Stimulated activated CD4-positive, alpha-beta T cell treated with anti-CD3 and anti-CD28 coated beads, Interleukin-2, amount 100 ng/mL, for 48 hours (primary cell): ENCODE results near the gene YWHAQ.
"Not testable (repeated sequence)": the region's sequence is repeated elsewhere in the genome, so short reads cannot be mapped to it uniquely, and the experiment has no call there.

Experiments used
- DNase-seq, 2 donors: peaks; one replicate each; pipeline ENCODE4 v3.0.0-alpha.2; 2020

Gene YWHAQ

DNA sequence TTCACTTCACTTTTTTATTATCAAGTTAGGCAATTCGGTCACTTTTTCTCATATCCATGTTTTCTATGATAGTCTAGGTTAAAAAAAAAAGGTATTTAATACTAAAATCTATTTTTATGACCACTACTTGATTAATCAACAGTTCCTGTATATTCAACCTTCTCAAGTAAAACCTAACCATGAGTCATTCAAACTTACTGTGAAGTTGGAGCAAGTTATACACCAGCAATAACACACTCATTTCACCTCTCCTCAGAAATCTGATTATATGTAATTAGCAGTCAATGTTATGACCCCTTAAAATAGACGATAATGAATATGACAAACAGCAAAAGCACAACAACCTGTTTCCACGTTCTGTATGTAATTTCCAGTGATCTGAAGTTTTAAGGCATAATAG, 40.2 kb downstream of the YWHAQ start:
- DNase-seq = no peak

DNA sequence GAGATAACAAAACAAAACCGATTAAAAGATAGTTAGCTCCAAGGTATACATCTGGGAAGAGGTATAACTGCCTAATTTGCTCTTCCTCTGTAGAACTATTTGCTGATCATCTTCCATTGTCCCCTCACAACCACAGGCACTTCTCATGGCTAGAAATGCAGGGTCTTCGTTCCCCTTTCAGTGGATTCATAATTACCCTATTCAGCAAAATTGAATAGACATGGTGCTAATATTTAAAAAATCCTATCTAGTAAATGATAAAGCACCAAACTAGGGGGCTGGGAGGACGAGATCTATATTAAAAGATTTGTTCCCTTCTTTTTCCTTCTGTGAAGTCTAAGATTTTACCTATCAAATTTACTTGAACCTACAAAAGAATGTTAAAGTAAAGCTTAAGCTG, 44.3 kb downstream of the YWHAQ start:
- DNase-seq = no peak

DNA sequence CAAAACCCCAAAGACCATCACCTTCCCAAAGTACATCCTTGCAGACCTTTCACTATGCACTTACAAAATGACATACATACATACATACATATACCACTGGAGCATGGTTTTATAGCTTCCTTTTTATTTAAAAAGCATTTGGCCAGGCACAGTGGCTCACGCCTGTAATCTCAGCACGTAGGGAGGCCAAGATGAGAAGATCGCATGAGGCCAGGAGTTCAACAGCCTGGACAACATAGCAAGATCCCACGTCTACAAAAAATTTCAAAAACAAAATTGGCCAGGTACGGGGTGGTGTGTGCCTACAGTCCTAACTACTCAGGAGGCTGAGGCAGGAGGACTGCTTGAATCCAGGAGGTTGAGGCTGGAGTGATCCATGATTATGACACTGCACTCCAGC, 45.3 kb downstream of the YWHAQ start:
- no peak for DNase-seq

DNA sequence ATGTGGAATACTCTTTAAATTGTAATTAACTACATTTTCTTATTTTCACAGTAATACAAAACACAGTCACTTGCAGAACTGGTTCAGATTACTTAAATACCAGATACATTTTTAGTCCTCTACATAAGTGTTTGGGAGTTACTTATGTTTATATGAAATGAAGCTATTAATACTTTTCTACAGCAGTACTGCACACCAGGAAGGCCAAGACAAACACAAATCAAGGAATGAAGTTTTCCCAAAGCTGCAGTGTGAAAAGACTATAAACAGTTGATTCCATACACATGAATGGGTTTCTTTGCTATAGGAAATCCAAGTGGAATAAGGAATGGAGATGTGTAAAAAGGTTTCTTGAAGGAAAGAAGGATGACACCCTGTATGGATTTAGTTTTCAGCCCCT, 45.9 kb downstream of the YWHAQ start:
- not testable (repeated sequence) for DNase-seq

DNA sequence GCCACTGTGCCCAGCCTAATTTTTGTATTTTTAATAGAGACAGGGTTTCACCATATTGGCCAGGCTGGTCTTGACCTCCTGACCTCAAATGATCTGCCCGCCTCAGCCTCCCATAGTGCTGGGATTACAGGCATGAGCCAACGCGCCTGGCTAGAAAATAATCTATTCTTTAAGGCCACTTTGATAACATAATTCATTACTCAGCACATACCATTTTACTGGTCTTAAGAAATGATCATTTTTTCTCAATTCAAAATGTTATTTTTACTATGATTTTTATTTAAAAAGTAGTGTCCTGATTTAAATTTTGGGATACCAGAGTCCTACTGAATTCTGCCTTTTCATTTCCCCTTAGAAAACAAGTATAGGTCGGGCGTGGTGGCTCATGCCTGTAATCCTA, 48.2 kb downstream of the YWHAQ start:
- no peak for DNase-seq

DNA sequence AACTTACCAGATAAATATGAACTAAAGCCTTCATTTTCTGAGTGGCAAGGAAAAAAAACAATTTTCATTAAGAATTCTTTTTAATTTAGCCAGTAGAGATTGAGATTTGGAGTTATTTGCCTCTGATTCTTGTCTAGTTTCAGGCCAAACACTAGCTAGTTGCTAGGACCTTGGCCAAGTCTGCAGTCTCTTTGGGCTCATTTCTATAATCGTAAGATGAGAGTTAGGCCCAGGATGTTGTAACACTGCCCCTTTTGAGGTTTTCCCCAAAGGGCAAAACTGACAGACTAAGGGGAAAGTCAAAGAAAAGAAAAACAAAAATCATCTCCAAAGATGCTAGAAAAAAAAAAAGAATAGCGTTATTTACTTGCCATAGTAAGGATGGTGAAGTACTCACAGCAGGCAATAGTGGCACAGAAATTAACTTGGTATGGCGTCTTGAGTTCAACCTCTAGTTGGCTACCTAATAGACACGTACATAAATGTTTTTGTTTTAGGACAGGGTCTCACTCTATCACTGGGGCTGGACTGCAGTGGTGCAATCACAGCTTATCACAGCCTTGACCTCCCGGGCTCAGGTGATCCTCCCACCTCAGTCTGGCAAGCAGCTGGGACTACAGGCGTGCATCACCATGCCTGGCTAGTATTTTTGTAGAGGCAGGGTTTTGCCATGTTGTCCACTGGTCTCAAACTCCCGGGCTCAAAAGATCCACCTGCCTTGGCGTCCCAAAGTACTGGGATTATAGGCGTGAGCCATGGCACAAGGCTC, 52.1 kb downstream of the YWHAQ start:
- no peak for DNase-seq

DNA sequence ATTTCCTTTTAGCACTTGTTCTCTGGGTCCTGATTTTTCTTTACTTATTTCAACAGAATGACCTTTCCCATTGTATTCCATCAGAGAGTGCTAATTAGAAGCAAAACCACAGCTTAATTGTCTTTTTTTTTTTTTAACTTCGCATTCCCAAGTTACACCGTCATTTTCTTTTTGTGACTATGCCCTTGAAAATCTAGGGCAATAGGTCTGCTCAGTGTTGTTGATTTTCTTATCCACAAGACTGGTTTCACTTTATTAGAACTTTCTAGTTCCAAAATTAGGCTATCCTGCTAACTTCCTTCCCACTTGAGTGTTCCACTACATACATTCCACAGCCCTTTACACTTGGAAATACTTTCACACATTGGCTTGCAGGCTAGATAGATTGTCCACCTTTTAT, 56.5 kb downstream of the YWHAQ start:
- no peak for DNase-seq

DNA sequence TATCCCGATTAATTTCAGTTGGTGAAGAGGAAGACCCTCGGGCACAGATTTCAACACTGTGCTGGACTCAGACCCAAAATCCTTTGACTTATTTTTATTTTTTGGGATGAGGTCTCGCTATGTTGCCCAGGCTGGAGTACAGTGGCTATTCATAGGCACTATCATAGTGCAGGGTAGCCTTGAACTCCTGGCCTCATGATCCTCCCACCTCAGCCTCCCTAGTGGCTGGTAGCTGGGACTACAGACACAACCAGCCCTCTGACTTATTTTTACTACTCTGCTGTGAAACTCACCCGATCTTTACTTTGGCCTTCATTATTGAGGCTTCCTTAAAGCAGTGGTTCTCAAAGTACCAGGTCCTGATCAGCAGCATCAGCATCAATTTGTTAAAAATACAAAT, 57.0 kb downstream of the YWHAQ start:
- no peak for DNase-seq

DNA sequence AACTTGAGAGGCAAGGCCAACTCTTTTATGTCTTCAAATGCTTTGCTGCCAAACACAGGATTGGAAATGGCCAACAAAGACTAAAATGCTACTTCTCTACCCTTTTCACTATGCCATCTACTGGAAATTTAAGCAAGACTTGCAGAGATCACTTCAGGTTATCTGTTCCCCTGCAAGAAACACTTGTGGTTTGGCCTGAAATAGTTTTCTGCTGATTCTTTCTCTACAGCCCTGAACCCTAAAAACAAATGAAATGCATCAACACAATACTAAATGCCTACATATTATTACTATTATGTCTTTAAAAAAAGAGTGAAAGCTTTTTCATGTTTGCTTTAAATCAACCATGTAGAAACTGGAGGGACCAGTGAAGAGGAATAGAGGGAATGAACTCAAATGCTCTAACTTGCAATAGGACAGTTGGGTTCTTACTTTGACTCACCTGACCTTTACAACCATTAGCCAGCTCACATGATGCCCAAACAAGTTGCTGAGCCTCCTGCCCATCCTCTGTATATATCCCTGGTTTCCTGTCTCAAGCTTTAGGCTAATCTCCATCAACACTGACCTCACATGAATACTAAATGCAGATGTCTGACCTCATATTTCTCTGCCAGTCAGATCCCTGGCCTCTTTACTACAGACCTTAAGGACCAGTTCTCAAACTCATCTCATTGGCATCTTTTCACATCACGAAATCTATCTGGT, 57.6 kb downstream of the YWHAQ start:
- DNase-seq = no peak

DNA sequence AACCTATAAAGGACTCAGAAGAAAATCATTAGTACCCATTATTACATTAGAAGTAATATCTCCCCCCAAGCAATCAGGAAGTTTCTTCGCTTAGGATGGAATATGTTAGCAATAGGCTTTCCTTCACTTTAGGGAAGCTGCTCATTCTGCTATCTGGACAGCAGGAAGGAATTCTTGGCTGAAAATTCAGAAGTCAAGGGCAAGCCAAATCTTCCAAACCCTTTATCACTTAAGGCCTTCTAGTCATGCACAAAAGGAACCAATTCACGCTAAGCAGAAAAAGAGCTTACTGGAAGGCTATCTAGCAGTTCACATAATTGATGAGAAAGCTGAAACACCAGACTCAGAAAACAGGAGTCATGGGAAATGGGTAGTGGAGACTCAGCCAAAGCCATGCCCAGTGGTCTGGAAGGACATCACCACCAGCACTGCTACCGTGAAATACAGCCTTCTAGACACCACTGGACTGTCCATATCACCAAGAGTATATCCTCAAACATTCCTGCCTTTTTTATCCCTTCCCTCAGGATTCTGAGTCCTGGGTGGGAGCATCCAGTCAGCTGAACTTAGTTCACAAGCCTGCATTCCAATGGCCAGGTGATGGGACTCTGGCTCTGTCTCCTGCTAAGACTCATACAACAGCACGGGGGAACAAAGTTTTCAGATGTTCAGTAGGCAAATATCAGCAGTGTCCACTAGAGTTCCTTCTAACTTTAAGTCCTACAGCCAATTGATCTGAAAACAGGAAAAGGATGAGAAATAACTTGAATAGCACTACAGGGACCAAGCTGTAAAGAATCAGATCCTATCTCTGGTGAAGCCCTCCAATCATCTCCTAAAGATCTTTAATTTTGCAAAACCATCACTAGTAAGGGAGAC, 60.4 kb downstream of the YWHAQ start:
- no peak for DNase-seq

DNA sequence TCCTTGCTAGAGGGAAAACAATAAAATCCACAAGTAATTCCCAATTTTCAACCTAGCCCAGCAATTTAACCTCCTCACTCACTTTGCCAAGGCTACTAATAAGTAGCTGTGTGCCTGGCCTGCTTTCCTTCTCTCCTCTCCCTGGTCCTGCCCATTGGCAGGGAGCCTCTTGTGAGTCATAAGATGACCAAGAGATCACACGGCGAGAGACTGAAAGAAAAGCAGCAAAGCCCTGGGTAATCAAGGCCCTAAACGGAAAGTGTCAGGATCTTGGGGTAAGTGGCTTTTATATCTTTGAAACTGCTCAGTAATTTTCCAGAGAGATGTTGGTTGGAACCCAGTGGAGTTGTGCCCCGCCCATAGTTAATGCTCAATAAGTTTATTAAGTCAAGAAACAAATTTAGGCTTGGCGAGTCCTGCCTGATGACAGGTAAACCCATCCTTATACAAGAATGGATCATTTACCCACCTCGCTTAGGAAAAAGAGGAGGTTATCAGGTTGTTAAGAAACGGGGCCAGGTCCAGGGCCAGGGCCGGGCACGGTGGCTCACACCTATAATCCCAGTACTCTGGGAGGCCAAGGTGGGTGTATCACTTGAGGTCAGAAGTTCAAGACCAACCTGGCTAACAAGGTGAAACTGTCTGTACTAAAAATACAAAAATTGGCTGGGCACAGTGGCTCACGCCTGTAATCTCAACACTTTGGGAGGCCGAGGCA, 65.2 kb downstream of the YWHAQ start:
- no peak for DNase-seq

DNA sequence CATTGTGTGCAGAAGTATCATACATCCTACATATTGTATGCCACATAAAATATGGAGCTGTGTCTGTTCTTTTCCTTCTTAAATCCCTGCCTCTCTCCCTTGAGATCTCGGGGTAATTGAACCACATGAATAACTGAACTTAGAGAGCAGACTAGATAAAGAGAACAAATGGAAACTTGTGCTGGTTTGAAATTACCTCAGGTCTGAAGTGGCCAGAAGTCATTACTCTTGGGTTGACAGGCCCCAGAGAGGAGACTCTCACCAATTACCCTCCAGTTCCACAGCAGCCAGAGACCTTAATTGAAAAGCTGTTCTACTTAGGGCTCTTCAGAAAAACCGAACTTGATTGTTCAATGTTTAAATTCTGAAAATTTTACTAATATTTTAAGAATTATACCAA, 70.2 kb downstream of the YWHAQ start:
- no peak for DNase-seq

DNA sequence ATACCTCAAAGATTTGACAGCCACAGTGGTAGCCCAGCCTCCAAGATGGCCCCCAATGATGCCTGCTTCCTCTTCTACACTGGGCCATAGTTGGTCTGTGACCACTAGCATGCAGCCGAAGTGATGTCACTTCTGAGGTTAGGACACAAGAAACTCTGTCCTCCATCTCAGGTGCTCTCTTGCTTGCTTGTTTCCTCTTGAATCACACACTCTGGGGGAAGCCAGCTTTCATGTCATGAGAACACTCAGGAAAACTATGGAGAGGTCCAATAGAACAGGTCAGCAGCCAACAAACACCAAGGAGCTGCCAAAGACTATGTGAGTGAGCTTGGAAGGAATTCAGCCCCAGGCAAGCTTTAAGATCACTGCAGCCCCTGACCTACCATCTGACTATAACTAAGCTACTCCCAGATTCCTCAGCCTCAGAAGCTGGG, 71.8 kb downstream of the YWHAQ start:
- DNase-seq = no peak

DNA sequence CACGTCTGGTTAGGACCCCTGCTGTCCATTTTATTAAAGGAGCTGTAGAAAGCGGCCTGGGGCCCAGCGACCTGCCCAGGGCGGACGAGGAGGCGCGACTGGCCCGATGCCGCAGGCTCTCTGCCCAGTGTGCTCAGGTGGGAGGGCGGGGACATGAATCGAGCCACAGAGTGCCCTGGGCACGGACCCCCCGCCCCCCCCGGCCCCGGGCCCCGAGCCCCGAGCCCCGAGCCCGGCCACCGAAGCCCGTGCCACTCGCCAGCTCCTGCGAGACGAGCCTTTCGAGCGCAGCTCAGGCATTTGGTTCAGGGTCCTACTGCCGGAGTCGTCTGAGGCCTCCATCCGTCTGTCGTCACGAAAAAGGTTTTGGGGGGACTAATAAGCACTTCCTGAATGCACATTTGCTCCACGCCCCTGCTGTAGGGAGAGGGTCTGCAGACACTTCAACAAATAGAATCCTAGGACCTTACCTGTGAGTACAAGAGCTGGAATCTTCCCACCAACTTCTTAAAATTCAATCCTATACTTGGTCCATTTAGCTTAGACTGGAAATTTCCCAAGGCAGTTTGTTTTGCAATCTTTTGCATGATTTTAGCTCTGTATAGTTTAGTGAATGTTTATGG, 74.6 kb downstream of the YWHAQ start:
- no peak for DNase-seq

DNA sequence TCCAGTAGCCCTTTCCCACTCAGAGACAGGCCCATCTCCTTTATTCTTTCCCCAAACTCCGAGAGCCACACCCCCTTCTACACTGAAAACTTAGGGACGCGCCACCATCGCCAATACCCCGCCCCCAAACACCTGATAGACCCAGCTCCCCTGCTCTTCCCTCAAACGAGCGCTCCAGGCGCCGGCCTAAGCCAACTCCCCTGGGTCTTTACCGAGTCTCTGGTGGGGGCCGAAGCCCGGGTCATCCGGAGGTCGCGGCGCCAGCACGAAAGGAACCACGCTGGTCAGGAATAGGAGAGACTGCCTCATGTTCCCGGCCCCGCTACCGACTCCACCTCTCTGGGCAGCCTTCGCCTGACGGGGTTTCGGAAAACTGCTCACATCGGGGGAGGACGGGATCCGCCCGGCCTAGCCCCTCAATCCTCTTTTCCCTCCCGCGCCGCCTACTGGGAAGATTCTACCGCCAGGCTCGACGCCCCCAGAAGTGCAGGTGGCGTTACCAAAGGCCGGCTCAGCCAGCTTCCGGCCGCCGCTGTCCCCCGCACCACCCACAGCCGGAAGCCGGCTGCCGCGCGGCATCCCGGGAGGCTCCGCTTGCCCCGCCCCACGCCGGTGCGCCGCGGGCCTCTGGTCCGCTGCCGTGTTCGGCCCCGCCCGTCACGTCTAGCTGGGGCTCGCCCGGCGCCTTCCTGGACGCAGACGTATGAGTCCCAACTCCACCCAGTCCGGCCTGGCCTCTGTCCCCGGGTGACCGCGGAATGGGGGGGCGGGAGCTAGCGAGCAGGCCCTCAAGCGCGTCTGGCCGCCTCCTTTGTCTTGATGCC, 75.3 kb downstream of the YWHAQ start, which contains the start of gene ADAM17:
ADAM17 (minus strand) TSS at position 534 of the 824 bp plus-strand sequence; CDS start at position 309, 225 bp downstream.
- DNase-seq = peak; percentile 76 to 82

DNA sequence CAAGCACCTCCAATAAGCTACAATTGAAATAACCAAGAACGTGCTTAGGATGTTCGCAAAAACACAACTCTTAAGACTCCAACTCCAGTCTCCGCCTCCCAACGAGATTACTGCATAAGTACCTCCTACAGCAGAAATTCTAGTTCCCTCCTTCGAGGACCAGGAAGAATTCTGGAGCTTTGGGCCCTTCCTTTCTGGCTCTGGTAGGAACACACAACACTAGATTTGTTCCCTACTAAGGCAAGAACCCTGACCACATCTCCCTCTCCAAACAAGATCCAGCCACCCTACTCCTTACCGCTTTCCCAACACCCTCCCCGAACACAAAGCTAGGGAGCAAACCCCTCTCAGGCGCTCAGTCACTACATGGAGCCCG, 75.9 kb downstream of the YWHAQ start:
- DNase-seq = peak; percentile 7 to 24

DNA sequence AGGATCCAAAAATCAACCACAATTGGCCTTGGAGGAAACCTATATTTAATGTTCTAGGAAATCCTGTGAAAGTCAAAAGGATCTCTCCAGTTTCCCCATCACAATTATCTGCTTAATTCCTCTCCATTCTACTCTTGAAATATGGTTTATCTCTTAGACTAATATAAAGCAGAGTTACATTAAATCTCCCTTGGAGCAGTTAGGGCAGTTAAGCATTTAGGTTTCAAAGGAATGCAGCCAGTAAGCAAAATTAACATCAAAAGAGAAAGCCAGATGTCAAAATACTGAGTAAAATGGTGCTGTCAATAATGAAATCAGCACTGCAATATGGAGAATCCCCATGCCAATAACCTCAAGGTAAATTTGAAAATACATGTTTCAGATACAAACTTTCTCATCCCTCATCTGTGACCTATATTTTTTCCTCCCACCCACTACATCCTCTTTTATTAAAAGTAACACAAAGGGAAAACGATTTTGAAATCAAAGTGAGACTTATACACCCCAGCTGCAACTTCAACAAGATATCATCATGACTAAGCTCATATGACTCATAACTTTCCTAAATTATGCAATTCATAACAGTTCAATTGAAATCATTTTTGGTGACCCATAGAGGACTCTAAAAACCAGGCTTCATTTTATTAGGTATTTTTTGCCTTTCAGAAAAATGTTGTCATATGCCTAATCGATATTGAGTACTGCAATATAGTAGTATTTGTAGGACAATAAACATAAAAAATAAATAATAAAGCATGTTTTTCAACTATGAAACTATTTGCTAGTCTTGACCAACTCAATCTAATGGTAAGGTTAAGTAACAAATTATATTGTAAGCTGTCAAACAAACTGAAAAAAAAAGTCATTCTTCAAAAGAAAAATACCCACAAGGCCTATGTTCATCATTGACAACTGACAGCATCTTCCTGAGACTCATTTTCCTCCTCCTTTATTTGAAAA, 78.3 kb downstream of the YWHAQ start:
- no peak for DNase-seq

DNA sequence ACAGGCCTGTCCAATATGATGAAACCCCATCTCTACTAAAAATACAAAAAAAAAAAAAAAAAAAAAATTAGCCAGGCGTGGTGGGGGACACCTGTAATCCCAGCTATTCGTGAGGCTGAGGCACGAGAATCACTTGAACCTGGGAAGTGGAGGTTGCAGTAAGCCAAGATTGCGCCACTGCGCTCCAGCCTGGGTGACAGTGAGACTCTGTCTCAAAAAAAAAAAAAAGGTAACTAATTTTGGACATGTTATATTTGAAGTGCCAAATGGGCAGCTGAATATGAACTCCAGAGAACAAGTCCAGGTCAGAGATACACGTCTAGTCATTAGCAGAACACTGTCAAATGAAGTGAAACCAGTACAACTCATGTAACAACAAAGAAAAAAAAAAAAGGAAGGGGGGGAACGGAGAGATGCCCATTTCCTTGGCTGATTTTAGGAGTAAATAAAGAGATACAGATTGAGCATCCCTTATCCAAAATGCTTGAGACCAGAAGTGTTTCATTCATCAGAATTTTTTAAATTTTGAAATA, 79.9 kb downstream of the YWHAQ start:
- DNase-seq = not testable (repeated sequence)

DNA sequence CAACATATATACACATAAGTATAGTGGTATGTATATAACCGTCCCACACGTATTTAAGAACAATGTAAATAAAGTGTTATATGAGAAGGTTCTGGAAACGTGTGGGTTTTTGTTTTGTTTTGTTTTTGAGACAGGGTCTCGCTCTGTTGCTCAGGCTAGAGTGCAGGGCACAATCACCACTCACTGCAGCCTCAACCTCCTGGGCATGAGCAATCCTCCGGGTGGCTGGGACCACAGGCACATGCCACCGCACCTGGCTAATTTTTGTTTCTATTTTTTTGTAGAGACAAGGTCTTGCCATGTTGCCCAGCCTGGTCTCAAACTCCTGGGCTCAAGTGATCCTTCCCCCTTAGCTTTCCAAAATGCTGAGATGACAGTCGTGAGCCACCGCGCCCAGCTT, 81.4 kb downstream of the YWHAQ start:
- DNase-seq = no peak

DNA sequence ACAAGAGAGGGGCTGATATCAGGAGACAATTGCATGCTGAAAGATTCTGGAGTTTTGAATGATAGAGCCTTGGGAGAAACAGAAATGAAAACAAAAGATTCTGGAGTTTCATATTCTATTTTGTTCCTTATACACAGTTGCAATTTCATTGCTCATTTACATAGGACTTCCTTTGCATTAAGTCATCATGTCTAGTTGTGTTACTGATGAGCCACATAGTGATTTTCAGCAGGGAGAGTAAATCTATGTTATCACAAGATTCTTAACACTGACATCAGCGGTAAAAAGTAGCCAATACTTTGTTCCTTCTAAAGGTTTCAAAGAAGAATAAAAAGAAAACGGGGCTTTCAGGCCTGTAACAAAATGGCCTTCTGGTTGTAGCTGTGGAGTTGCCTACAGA, 82.3 kb downstream of the YWHAQ start:
- no peak for DNase-seq
